GM06990 (cell line): Measurements from ENCODE around the gene VAV1.
"Not testable (repeated sequence)": the region's sequence is repeated elsewhere in the genome, so short reads cannot be mapped to it uniquely, and the experiment has no call there.

Source experiments
- DNase-seq: peaks from one replicate; pipeline ENCODE4 v3.0.0-alpha.2; 2011; ENCODE audit not compliant: insufficient read length; ENCODE audit errors: extremely low read depth
- H3K27me3 ChIP-seq: replicated peaks from 2 replicates; pipeline ENCODE4 v1.6.0; 2011; ENCODE audit warnings: low read length; ENCODE audit not compliant: control insufficient read depth, insufficient read depth
- H3K36me3 ChIP-seq: 2 replicates; pipeline ENCODE4 v1.5.1; 2011; ENCODE audit warnings: low read length; ENCODE audit not compliant: control insufficient read depth, insufficient read depth
- H3K4me3 ChIP-seq: replicated peaks from 2 replicates; pipeline ENCODE4 v1.5.1; 2011; ENCODE audit warnings: low read depth, mild to moderate bottlenecking, control low read depth, low read length
- TF ChIP-seq, protein P1 (sequence below): IDR thresholded peaks from 2 replicates; pipeline ENCODE4 v1.5.1; 2011; ENCODE audit warnings: low read length, control low read depth, mild to moderate bottlenecking, inconsistent platforms; ENCODE audit not compliant: insufficient read depth, poor library complexity, severe bottlenecking

VAV1 gene

DNA sequence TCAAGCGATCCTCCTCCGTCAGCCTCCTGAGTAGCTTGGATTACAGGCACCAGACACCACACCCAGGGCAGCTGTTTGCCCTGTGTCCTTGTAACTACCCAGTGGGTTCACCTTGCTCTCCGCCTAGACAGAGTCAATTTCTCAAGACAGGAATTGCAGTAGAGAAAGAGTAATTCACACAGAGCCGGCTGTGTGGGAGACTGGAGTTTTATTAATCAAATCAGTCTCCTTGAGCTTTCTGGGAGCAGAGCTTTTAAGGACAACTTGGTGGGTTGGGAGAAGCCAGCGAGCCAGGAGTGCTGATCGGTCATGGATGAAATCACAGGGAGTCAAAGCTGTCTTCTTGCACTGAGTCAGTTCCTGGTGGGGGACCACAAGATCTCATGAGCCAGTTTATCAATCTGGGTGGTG is 94.2 kb downstream of the VAV1 start:
- Histone ChIP-seq H3K27me3 (no peaks in the 10 kb centered on the region), H3K36me3 (no peaks in the 10 kb centered on the region), H3K4me3 (no peak overlapping the region)
- TF ChIP-seq, protein P1, sequence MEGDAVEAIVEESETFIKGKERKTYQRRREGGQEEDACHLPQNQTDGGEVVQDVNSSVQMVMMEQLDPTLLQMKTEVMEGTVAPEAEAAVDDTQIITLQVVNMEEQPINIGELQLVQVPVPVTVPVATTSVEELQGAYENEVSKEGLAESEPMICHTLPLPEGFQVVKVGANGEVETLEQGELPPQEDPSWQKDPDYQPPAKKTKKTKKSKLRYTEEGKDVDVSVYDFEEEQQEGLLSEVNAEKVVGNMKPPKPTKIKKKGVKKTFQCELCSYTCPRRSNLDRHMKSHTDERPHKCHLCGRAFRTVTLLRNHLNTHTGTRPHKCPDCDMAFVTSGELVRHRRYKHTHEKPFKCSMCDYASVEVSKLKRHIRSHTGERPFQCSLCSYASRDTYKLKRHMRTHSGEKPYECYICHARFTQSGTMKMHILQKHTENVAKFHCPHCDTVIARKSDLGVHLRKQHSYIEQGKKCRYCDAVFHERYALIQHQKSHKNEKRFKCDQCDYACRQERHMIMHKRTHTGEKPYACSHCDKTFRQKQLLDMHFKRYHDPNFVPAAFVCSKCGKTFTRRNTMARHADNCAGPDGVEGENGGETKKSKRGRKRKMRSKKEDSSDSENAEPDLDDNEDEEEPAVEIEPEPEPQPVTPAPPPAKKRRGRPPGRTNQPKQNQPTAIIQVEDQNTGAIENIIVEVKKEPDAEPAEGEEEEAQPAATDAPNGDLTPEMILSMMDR = no peak
- DNase-seq = no peak

DNA sequence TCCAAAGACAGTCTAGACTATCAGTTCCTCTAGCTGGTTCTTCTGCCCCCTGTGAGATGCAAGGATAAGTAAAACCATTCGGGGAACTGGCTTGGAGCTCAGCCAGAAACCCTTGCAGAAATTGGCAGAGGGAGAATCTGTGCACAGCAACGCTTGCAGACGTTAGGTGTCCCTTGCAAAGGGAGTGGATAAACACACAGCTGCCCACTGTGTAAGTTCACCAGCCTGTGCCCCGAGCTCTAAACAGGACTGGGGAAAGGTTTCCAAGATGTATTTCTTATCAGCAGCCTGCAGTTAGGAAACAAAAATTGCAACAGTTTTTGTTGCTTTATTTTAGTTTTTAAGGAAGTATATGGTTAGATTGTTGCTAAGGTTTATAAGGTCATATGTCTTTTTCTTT is 95.8 kb downstream of the VAV1 start:
- DNase-seq = no peak
- no peaks in the 10 kb centered on the region for H3K36me3 ChIP-seq
- TF ChIP-seq, protein P1 = no peak
- no peak overlapping the region for H3K4me3 ChIP-seq
- H3K27me3 ChIP-seq = no peaks in the 10 kb centered on the region

DNA sequence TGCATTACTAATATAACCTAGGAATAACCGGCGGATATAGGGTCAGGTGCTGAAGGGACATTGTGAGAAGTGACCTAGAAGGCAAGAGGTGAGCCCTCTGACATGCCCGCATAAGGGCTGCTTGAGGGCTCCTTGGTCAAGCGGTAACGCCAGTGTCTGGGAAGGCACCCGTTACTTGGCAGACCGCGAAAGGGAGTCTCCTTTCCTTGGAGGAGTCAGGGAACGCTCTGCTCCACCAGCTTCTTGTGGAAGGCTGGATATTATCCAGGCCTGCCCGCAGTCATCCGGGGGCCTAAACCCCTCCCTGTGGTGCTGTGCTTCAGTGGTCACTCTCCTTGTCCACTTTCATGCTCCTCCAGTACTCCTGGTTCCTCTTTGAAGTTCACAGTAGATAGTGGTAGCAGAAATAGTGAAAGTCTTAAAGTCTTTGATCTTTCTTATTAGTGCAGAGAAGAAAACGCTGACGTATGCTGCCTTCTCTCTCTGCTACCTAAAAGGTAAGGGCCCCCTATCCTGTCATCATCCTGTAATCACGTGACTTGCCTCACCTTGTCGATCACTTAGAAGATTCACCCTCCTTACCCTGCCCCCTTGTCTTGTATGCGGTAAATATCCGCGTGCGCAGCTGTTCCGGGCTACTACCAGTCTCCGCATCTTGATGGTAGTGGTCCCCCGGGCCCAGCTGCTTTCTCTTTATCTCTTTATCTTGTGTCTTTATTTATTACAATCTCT is 96.8 kb downstream of the VAV1 start:
- DNase-seq, H3K27me3 ChIP-seq, H3K36me3 ChIP-seq, H3K4me3 ChIP-seq: not testable (repeated sequence)

DNA sequence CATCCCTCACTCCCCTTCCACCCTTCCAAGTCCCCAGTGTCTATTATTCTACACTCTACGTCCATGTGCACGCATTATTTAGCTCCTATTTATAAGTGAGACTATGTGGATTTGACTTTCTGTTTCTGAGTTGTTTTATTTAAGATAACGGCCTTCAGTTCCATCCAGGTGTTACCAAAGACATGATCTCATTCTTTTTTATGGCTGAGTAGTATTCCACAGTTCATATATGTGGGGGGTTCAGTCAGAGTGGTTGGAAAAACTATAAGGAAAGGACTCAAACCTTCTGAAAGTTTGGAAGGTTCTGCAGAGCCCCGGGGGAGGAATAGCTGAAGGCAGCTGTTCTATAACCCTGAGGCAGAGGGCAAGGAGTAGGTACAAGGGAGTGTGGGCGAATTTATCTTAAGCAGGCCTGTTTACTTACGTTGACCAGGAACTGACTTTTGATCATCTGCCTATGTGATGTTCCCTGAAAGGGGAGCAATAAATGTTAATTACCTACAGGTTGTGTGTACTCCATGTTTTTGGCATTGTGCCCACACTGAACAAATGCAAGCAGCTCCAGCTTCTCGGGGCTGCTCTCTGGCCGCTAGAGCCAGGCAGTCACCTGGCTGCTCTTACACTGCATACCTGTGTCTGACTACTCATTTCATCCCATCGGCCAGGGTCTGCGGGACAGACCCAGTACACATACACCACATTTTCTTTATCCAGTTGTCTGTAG is 101.4 kb downstream of the VAV1 start:
- DNase-seq = no peak
- Histone ChIP-seq H3K36me3 (no peaks in the 10 kb centered on the region), H3K4me3 (no peak overlapping the region), H3K27me3 (no peaks in the 10 kb centered on the region)
- TF ChIP-seq, protein P1 = no peak

DNA sequence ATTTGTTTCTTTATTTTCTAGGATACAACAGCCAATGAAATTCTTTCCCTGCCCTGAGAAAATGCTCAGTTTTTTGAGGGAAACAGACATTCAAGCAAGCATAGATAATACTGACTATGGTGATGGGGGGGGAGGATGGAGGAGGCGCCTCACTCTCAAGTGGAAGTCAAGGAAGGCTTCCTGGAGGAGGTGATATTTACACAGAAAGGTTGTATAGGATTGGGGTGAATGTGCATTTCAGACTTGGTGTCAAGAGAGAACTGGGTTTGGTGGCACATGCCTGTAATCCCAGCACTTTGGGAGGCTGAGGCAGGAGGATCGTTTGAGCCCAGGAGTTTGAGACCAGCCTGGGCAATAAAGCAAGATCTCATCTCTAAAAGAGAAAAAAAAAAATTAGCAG is 102.7 kb downstream of the VAV1 start:
- DNase-seq = no peak
- Histone ChIP-seq H3K27me3 (no peaks in the 10 kb centered on the region), H3K36me3 (no peaks in the 10 kb centered on the region), H3K4me3 (no peak overlapping the region)
- TF ChIP-seq, protein P1 = no peak

DNA sequence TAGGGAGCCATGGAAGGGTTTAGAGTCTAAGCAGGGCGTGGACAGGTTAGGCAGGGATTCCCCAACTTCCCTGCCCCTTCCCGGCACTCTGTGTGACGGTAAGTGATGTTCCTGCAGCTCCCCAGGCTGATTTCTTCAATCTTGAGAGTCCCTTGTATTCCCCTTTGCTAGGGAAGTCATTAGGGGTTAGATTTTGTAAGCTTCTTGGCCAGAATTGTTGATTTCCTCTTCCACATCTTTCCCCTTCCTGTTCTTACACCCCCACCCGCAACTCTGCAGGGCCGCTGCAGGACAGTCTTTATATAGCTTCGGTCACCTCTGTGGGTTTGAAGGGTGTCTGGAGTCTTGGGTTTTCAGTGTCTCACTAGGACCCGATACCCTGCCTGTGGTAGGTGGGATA is 104.2 kb downstream of the VAV1 start:
- Histone ChIP-seq H3K4me3 (no peak overlapping the region), H3K27me3 (no peaks in the 10 kb centered on the region), H3K36me3 (no peaks in the 10 kb centered on the region)
- no peak for DNase-seq
- TF ChIP-seq, protein P1 = no peak
